ENCODE measurements around the gene CNOT6L.
"Not testable (repeated sequence)": the region's sequence is repeated elsewhere in the genome, so short reads cannot be mapped to it uniquely, and the experiment has no call there.

Gene CNOT6L

DNA sequence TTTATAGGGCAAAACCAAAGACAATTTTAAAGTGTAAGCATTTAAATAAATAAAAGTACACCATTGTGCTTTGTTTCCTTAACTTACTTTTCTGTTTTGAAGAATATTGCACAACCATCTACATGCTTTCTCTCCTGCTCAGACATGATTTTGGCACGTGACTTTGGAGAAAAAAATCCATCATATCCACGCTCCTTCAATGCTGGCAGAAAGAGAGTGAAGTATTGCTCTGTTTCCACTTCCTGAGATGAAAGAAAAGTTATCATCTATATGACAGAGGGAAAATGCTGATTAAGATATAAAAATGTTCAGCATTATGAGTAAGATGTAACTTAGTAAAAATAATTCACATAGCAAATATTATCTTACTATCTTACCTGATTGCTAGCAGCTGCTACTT, 77.1 kb downstream of the CNOT6L start:
- peaks cover 5% of the 10 kb centered on the region for H3K4me1 ChIP-seq (ENCODE audit: control insufficient read depth, insufficient read depth, low read length, unreplicated experiment)
- H3K27ac ChIP-seq (ENCODE audit: low read depth, low read length): no peak overlapping the region
- H3K27me3 ChIP-seq (ENCODE audit: insufficient read depth, low read length): no peaks in the 10 kb centered on the region
- 0 out of 2 replicates have a peak, but pooled peaks cover 5% of the 10 kb centered on the region for H3K36me3 ChIP-seq (ENCODE audit: insufficient read depth, low read length)
- no peak overlapping the region for H3K4me3 ChIP-seq (ENCODE audit: low read depth, low read length)
- no peaks in the 10 kb centered on the region for H3K79me2 ChIP-seq (ENCODE audit: control insufficient read depth, insufficient read depth, low read length, unreplicated experiment)
- no peak overlapping the region for H2AFZ ChIP-seq (ENCODE audit: low read length, unreplicated experiment)

- Histone ChIP-seq H2AFZ (ENCODE audit: low read length, unreplicated experiment) (no peak overlapping the region), H3K4me1 (ENCODE audit: control insufficient read depth, insufficient read depth, low read length, unreplicated experiment) (no peaks in the 10 kb centered on the region), H3K27me3 (ENCODE audit: insufficient read depth, low read length) (no peaks in the 10 kb centered on the region), H3K36me3 (ENCODE audit: insufficient read depth, low read length) (0 out of 2 replicates have a peak, but pooled peaks cover 5% of the 10 kb centered on the region), H3K4me3 (ENCODE audit: low read depth, low read length) (no peak overlapping the region), H3K27ac (ENCODE audit: low read depth, low read length) (no peak overlapping the region), H3K79me2 (ENCODE audit: control insufficient read depth, insufficient read depth, low read length, unreplicated experiment) (no peaks in the 10 kb centered on the region)
Measured at GRCh38 chr4:77740480-77740879, 78.7 kb downstream of the CNOT6L start.

GRCh38 chr4:77734928-77735327, 84.2 kb downstream of the CNOT6L start:
- H3K79me2 ChIP-seq (ENCODE audit: control insufficient read depth, insufficient read depth, low read length, unreplicated experiment): no peaks in the 10 kb centered on the region
- H3K27me3 ChIP-seq (ENCODE audit: insufficient read depth, low read length): no peaks in the 10 kb centered on the region
- no peak overlapping the region for H3K4me3 ChIP-seq (ENCODE audit: low read depth, low read length)
- H3K36me3 ChIP-seq (ENCODE audit: insufficient read depth, low read length): no peaks in the 10 kb centered on the region
- no peak overlapping the region for H3K27ac ChIP-seq (ENCODE audit: low read depth, low read length)
- H2AFZ ChIP-seq (ENCODE audit: low read length, unreplicated experiment): no peak overlapping the region
- no peaks in the 10 kb centered on the region for H3K4me1 ChIP-seq (ENCODE audit: control insufficient read depth, insufficient read depth, low read length, unreplicated experiment)

- Histone ChIP-seq H3K79me2 (ENCODE audit: control insufficient read depth, insufficient read depth, low read length, unreplicated experiment) (no peaks in the 10 kb centered on the region), H3K36me3 (ENCODE audit: insufficient read depth, low read length) (0 out of 2 replicates have a peak, but pooled peaks cover 5% of the 10 kb centered on the region), H2AFZ (ENCODE audit: low read length, unreplicated experiment) (no peak overlapping the region), H3K4me1 (ENCODE audit: control insufficient read depth, insufficient read depth, low read length, unreplicated experiment) (no peaks in the 10 kb centered on the region), H3K27me3 (ENCODE audit: insufficient read depth, low read length) (no peaks in the 10 kb centered on the region), H3K27ac (ENCODE audit: low read depth, low read length) (no peak overlapping the region), H3K4me3 (ENCODE audit: low read depth, low read length) (no peak overlapping the region)
Measured at GRCh38 chr4:77731656-77732055, 87.5 kb downstream of the CNOT6L start.

GRCh38 chr4:77728420-77728819, 90.7 kb downstream of the CNOT6L start:
- Histone ChIP-seq H3K27ac (ENCODE audit: low read depth, low read length) (no peak overlapping the region), H3K27me3 (ENCODE audit: insufficient read depth, low read length) (no peaks in the 10 kb centered on the region), H2AFZ (ENCODE audit: low read length, unreplicated experiment) (no peak overlapping the region), H3K4me1 (ENCODE audit: control insufficient read depth, insufficient read depth, low read length, unreplicated experiment) (no peaks in the 10 kb centered on the region), H3K79me2 (ENCODE audit: control insufficient read depth, insufficient read depth, low read length, unreplicated experiment) (no peaks in the 10 kb centered on the region), H3K4me3 (ENCODE audit: low read depth, low read length) (no peak overlapping the region), H3K36me3 (ENCODE audit: insufficient read depth, low read length) (peaks cover 12% of the 10 kb centered on the region; the same call in 1 of the 2 replicates)

DNA sequence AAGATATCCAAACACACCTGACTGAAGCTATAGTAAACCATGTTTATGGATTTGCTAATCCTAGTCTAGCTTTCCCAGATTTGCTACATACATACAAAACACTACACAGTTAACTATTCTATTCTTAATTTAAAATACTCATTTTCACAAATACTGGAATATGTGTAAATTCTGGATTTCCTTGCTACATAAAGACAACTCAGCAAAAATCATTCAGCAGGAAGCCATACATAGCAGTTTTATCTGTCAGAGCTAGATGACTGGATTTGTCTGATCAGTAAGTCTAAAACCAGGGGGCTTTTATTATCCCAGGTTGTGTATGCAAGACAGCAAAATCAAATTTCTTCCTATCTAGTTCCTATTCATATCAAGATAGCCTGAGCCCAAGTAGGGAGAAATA, 98.1 kb downstream of the CNOT6L start:
- H3K79me2 ChIP-seq (ENCODE audit: control insufficient read depth, insufficient read depth, low read length, unreplicated experiment): no peaks in the 10 kb centered on the region
- no peaks in the 10 kb centered on the region for H3K27me3 ChIP-seq (ENCODE audit: insufficient read depth, low read length)
- H2AFZ ChIP-seq (ENCODE audit: low read length, unreplicated experiment): no peak overlapping the region
- no peak overlapping the region for H3K27ac ChIP-seq (ENCODE audit: low read depth, low read length)
- no peaks in the 10 kb centered on the region for H3K4me1 ChIP-seq (ENCODE audit: control insufficient read depth, insufficient read depth, low read length, unreplicated experiment)
- peaks cover 1% of the 10 kb centered on the region; the same call in 1 of the 2 replicates for H3K36me3 ChIP-seq (ENCODE audit: insufficient read depth, low read length)
- H3K4me3 ChIP-seq (ENCODE audit: low read depth, low read length): no peak overlapping the region

- H2AFZ ChIP-seq (ENCODE audit: low read length, unreplicated experiment); H3K36me3 ChIP-seq (ENCODE audit: insufficient read depth, low read length): not testable (repeated sequence)
Measured at GRCh38 chr4:77718500-77718899, 100.7 kb downstream of the CNOT6L start.

GRCh38 chr4:77715414-77716290, 103.5 kb downstream of the CNOT6L start:
- Histone ChIP-seq H3K36me3 (ENCODE audit: insufficient read depth, low read length) (no peaks in the 10 kb centered on the region; the same call in 1 of the 2 replicates), H3K79me2 (ENCODE audit: control insufficient read depth, insufficient read depth, low read length, unreplicated experiment) (no peaks in the 10 kb centered on the region)

More at GRCh38 chr4:77718500-77718899, 100.7 kb downstream of the CNOT6L start:
- not testable (repeated sequence) for H3K27me3 ChIP-seq (ENCODE audit: insufficient read depth, low read length); H3K27ac ChIP-seq (ENCODE audit: low read depth, low read length); H3K4me3 ChIP-seq (ENCODE audit: low read depth, low read length); H3K79me2 ChIP-seq (ENCODE audit: control insufficient read depth, insufficient read depth, low read length, unreplicated experiment); H3K4me1 ChIP-seq (ENCODE audit: control insufficient read depth, insufficient read depth, low read length, unreplicated experiment)

GRCh38 chr4:77714514-77714913, 104.7 kb downstream of the CNOT6L start:
- no peak overlapping the region for H3K4me3 ChIP-seq (ENCODE audit: low read depth, low read length)
- H3K27ac ChIP-seq (ENCODE audit: low read depth, low read length): no peak overlapping the region
- H3K36me3 ChIP-seq (ENCODE audit: insufficient read depth, low read length): no peaks in the 10 kb centered on the region; the same call in 1 of the 2 replicates
- H3K27me3 ChIP-seq (ENCODE audit: insufficient read depth, low read length): no peaks in the 10 kb centered on the region
- no peaks in the 10 kb centered on the region for H3K4me1 ChIP-seq (ENCODE audit: control insufficient read depth, insufficient read depth, low read length, unreplicated experiment)
- H2AFZ ChIP-seq (ENCODE audit: low read length, unreplicated experiment): no peak overlapping the region
- no peaks in the 10 kb centered on the region for H3K79me2 ChIP-seq (ENCODE audit: control insufficient read depth, insufficient read depth, low read length, unreplicated experiment)

More at GRCh38 chr4:77715414-77716290, 103.5 kb downstream of the CNOT6L start:
- Histone ChIP-seq H3K27me3 (ENCODE audit: insufficient read depth, low read length) (no peaks in the 10 kb centered on the region), H3K4me1 (ENCODE audit: control insufficient read depth, insufficient read depth, low read length, unreplicated experiment) (no peaks in the 10 kb centered on the region), H3K27ac (ENCODE audit: low read depth, low read length) (no peak overlapping the region), H2AFZ (ENCODE audit: low read length, unreplicated experiment) (no peak overlapping the region), H3K4me3 (ENCODE audit: low read depth, low read length) (no peak overlapping the region)

DNA sequence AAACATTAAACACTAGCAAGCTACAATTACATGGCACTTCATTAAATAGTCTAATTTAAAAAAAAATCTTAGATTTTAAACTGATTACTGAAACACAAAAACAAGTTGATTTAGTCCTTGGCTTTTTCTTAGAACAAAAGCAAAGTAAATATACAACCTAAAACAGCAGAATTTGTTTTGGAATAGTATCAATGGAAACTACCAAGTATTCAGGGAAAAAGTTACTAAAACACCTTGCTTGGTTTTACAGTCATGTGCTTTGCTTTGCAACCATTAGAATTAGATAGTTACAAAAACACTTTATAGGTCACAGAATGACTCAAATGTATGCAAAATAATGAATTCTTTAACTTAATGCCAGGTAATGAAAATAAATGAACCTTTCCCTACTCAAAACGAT, 105.3 kb downstream of the CNOT6L start:
- H3K36me3 ChIP-seq (ENCODE audit: insufficient read depth, low read length): no peaks in the 10 kb centered on the region; the same call in 1 of the 2 replicates
- H3K4me3 ChIP-seq (ENCODE audit: low read depth, low read length): no peak overlapping the region
- no peaks in the 10 kb centered on the region for H3K79me2 ChIP-seq (ENCODE audit: control insufficient read depth, insufficient read depth, low read length, unreplicated experiment)
- H3K27ac ChIP-seq (ENCODE audit: low read depth, low read length): no peak overlapping the region
- no peaks in the 10 kb centered on the region for H3K27me3 ChIP-seq (ENCODE audit: insufficient read depth, low read length)
- no peak overlapping the region for H2AFZ ChIP-seq (ENCODE audit: low read length, unreplicated experiment)
- H3K4me1 ChIP-seq (ENCODE audit: control insufficient read depth, insufficient read depth, low read length, unreplicated experiment): no peaks in the 10 kb centered on the region

DNA sequence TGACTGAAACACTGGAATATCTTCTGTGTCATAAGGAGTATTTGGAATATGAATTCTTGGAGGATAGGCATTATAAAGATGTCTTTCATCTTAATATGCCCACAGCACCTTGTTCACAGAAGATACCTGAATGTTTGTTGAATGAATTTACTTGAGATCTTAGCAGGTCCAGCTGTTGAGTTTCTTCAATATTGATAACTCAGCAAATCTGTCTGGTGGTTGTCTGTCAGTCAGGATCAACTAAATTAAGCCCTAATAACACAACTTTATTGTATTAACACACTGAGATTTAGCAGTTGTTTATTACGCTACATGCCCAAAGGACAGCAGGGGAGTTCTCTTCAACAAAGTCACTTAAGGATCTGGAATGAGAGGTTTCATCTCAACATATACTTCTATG, 106.5 kb downstream of the CNOT6L start:
- no peaks in the 10 kb centered on the region for H3K79me2 ChIP-seq (ENCODE audit: control insufficient read depth, insufficient read depth, low read length, unreplicated experiment)
- no peak overlapping the region for H3K4me3 ChIP-seq (ENCODE audit: low read depth, low read length)
- no peaks in the 10 kb centered on the region for H3K4me1 ChIP-seq (ENCODE audit: control insufficient read depth, insufficient read depth, low read length, unreplicated experiment)
- H3K36me3 ChIP-seq (ENCODE audit: insufficient read depth, low read length): no peaks in the 10 kb centered on the region; the same call in 1 of the 2 replicates
- no peak overlapping the region for H3K27ac ChIP-seq (ENCODE audit: low read depth, low read length)
- H2AFZ ChIP-seq (ENCODE audit: low read length, unreplicated experiment): no peak overlapping the region
- no peaks in the 10 kb centered on the region for H3K27me3 ChIP-seq (ENCODE audit: insufficient read depth, low read length)
